ENCODE measurements around the gene EIF3L.
"Not testable (repeated sequence)": the region's sequence is repeated elsewhere in the genome, so short reads cannot be mapped to it uniquely, and the experiment has no call there.

The EIF3L gene
- long read RNA-seq, transcript EIF3L-212 (12 exons, 1,708 nt): minor isoform, 34 of 13,013 reads
- long read RNA-seq, transcript EIF3L-203 (13 exons, 3,220 nt): major isoform, 12,024 of 13,013 reads
- long read RNA-seq, transcript EIF3L-213 (6 exons, 1,294 nt): minor isoform, 7 of 13,013 reads
- long read RNA-seq, partial matches to known transcripts: 189 of 13,013 reads
- long read RNA-seq, other reads (novel, unspliced or antisense): 758 of 13,013 reads

- H3K27me3 ChIP-seq (ENCODE audit: insufficient read depth, poor library complexity, severe bottlenecking): no peaks in the 10 kb centered on the region
- TF ChIP-seq CTCF (IDR thresholded peaks at IDR 0.05; ENCODE audit: insufficient read depth, low read length) (no peak), REST (IDR thresholded peaks at IDR 0.05; ENCODE audit: insufficient replicate concordance, low read depth) (peak; percentile 67), SPI1 (IDR thresholded peaks at IDR 0.05; ENCODE audit: borderline replicate concordance, low read depth) (peak; percentile 56; the same call in 1 of the 2 replicates), POLR2AphosphoS5 (IDR thresholded peaks at IDR 0.05; ENCODE audit: low read depth) (peak; percentile 98), GABPA (IDR thresholded peaks at IDR 0.05; ENCODE audit: low read depth) (peak; percentile 89)
- H3K4me3 ChIP-seq (replicated peaks; ENCODE audit: insufficient read depth, low read length): peak within 1 kb of the TSS; percentile 81
- peak within 1 kb of the TSS; percentile 96 for H3K27ac ChIP-seq (replicated peaks)
- DNase-seq (ENCODE audit: low read depth in 1 of 2, low spot score in 1 of 2): peak; percentile 86 to 94
Measured at GRCh38 chr22:37849089-37849751, at the start of gene EIF3L. EIF3L (plus strand) TSS chr22:37849419; CDS start chr22:37849450, 31 bp downstream.

GRCh38 chr22:37799979-37800378 lies 49.2 kb upstream of the EIF3L start:
- H3K27ac ChIP-seq (replicated peaks); DNase-seq (ENCODE audit: low read depth in 1 of 2, low spot score in 1 of 2); H3K4me3 ChIP-seq (replicated peaks; ENCODE audit: insufficient read depth, low read length): not testable (repeated sequence)
- H3K27me3 ChIP-seq (ENCODE audit: insufficient read depth, poor library complexity, severe bottlenecking): peaks cover 15% of the 10 kb centered on the region

- DNase-seq (ENCODE audit: low read depth in 1 of 2, low spot score in 1 of 2): no peak
- TF ChIP-seq GABPA (IDR thresholded peaks at IDR 0.05; ENCODE audit: low read depth) (no peak), SPI1 (IDR thresholded peaks at IDR 0.05; ENCODE audit: borderline replicate concordance, low read depth) (no peak), POLR2AphosphoS5 (IDR thresholded peaks at IDR 0.05; ENCODE audit: low read depth) (no peak), REST (IDR thresholded peaks at IDR 0.05; ENCODE audit: insufficient replicate concordance, low read depth) (no peak), CTCF (IDR thresholded peaks at IDR 0.05; ENCODE audit: insufficient read depth, low read length) (no peak)
- Histone ChIP-seq H3K4me3 (replicated peaks; ENCODE audit: insufficient read depth, low read length) (peak overlapping the region; percentile 62), H3K27me3 (ENCODE audit: insufficient read depth, poor library complexity, severe bottlenecking) (peaks cover 21% of the 10 kb centered on the region), H3K27ac (replicated peaks) (no peak overlapping the region)
Measured at GRCh38 chr22:37801946-37802309, 47.3 kb upstream of the EIF3L start.

- DNase-seq (ENCODE audit: low read depth in 1 of 2, low spot score in 1 of 2): peak in 1 of 2 experiments; percentile 55
- Histone ChIP-seq H3K27me3 (ENCODE audit: insufficient read depth, poor library complexity, severe bottlenecking) (peaks cover 21% of the 10 kb centered on the region), H3K27ac (replicated peaks) (no peak overlapping the region), H3K4me3 (replicated peaks; ENCODE audit: insufficient read depth, low read length) (peak overlapping the region; percentile 62)
- TF ChIP-seq CTCF (IDR thresholded peaks at IDR 0.05; ENCODE audit: insufficient read depth, low read length) (no peak), POLR2AphosphoS5 (IDR thresholded peaks at IDR 0.05; ENCODE audit: low read depth) (0 out of 2 replicates have a peak, but pooled peaks have one; percentile 16)
Measured at GRCh38 chr22:37802310-37803194, 46.7 kb upstream of the EIF3L start.
